ENCODE measurements around the gene OOSP3. TPM values are rescaled to one million over a fixed set of nuclear protein-coding genes. Genes with fewer than 3 reads are reported as not detected.

OOSP3 gene
- total RNA-seq, 6 donors from 2014 or later, result not detected

DNA sequence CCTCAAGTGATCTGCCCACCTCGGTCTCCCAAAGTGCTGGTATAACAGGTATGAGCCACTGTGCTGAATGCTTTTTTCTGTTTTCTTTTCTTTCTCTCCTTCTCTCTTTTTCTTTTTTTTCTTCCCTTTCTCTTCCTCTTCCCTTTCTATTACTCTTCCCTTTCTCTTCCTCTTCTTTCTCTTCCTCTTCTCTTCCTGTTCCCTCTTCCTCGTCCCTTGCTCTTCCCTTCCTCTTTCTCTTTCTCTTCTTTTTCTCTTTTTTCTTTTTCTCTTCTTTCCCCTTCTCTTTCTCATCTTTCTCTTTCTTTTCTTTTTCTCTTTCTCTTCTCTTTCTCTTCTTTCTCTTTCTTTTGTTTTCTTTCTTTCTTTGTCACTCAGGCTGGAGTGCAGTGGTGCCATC lies 60.9 kb downstream of the OOSP3 start:
- WGBS, 2 donors, result 61 to 82% methylated on average over 2 of the region's 2 CpGs
- Histone ChIP-seq H3K4me3 (no peak overlapping the region), H3K27me3 (no peaks in the 10 kb centered on the region), H3K4me1 (no peaks in the 10 kb centered on the region), H3K36me3 (no peaks in the 10 kb centered on the region), H3K27ac (no peak overlapping the region), H3K9me3 (no peaks in the 10 kb centered on the region)
- DNase-seq, result no peak
- TF ChIP-seq POLR2AphosphoS5 (IDR thresholded peaks at IDR 0.05), result no peak
- TF ChIP-seq, protein P1, sequence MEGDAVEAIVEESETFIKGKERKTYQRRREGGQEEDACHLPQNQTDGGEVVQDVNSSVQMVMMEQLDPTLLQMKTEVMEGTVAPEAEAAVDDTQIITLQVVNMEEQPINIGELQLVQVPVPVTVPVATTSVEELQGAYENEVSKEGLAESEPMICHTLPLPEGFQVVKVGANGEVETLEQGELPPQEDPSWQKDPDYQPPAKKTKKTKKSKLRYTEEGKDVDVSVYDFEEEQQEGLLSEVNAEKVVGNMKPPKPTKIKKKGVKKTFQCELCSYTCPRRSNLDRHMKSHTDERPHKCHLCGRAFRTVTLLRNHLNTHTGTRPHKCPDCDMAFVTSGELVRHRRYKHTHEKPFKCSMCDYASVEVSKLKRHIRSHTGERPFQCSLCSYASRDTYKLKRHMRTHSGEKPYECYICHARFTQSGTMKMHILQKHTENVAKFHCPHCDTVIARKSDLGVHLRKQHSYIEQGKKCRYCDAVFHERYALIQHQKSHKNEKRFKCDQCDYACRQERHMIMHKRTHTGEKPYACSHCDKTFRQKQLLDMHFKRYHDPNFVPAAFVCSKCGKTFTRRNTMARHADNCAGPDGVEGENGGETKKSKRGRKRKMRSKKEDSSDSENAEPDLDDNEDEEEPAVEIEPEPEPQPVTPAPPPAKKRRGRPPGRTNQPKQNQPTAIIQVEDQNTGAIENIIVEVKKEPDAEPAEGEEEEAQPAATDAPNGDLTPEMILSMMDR (IDR thresholded peaks at IDR 0.05), result no peak
- no peak for TF ChIP-seq EP300 (IDR thresholded peaks at IDR 0.05)
- TF ChIP-seq POLR2A (IDR thresholded peaks at IDR 0.05), result no peak
- ATAC-seq (ENCODE audit: low FRiP score in 2 of 2), result no peak

DNA sequence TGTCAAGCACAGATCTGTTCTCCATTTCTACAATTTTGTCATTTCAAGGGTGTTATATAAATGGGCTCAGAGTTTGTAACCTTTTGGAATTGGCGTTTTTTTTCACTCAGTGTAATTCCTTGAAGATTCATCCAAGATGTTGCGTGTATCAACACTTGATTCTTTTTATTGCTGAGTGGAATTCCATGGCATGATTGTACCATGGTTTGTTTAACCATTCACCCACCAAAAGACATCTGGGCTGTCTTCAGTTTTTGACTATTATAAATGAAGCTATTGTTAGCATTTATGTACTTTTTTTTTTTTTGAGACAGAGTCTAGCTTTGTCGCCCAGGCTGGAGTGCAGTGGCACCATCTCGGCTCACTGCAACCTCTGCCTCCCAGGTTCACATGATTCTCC lies 62.5 kb downstream of the OOSP3 start:
- TF ChIP-seq EP300 (IDR thresholded peaks at IDR 0.05) (no peak), POLR2A (IDR thresholded peaks at IDR 0.05) (no peak), POLR2AphosphoS5 (IDR thresholded peaks at IDR 0.05) (no peak)
- TF ChIP-seq, protein P1 (IDR thresholded peaks at IDR 0.05), result no peak
- H3K27me3 ChIP-seq, result no peaks in the 10 kb centered on the region
- H3K4me3 ChIP-seq, result no peak overlapping the region
- no peaks in the 10 kb centered on the region for H3K36me3 ChIP-seq
- WGBS, 2 donors, result 80 to 85% methylated on average over 4 of the region's 4 CpGs
- DNase-seq, result no peak
- no peaks in the 10 kb centered on the region for H3K4me1 ChIP-seq
- H3K27ac ChIP-seq, result no peak overlapping the region
- H3K9me3 ChIP-seq, result no peaks in the 10 kb centered on the region
- no peak for ATAC-seq (ENCODE audit: low FRiP score in 2 of 2)

DNA sequence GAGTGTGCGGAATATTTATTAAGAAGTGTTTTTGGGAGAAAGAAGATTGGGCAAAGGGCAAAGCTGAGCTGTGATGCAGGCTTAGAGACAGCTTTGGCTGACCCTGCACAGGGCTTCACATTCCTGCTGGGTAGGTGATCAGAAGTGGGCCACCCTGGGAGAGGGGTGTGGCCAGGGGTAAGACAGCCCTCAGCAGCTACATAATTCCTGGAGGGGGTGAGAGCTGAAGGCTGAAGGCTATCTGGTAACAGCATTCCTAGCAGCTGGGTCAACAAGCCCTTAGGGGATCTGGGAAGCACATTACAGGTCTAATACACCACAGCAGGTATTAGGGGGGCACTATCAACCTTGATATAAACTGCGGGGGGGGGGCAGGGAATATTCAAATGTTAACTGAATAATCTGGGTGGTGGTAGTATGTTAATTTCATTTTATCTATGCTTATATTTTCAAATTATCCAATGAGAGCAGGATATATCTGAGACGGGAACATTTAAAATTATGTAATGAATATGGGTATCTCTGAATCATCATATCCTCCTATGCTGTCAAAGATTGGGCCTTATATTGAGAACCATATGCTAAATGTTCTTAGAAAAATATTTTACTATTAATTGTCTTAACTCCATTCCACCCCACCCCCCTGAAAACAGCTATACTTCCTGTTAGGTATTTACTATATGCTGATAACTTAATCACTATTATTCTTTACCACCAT lies 65.6 kb downstream of the OOSP3 start:
- TF ChIP-seq EP300 (IDR thresholded peaks at IDR 0.05), result no peak
- TF ChIP-seq, protein P1 (IDR thresholded peaks at IDR 0.05), result no peak
- TF ChIP-seq POLR2AphosphoS5 (IDR thresholded peaks at IDR 0.05), result no peak
- no peak for TF ChIP-seq POLR2A (IDR thresholded peaks at IDR 0.05)
- 98% methylated on average over 3 of the region's 3 CpGs for WGBS, 2 donors
- Histone ChIP-seq H3K4me3 (no peak overlapping the region), H3K27me3 (no peaks in the 10 kb centered on the region), H3K9me3 (no peaks in the 10 kb centered on the region), H3K27ac (no peak overlapping the region), H3K36me3 (no peaks in the 10 kb centered on the region), H3K4me1 (no peaks in the 10 kb centered on the region)
- DNase-seq (no peak), ATAC-seq (ENCODE audit: low FRiP score in 2 of 2) (no peak)

DNA sequence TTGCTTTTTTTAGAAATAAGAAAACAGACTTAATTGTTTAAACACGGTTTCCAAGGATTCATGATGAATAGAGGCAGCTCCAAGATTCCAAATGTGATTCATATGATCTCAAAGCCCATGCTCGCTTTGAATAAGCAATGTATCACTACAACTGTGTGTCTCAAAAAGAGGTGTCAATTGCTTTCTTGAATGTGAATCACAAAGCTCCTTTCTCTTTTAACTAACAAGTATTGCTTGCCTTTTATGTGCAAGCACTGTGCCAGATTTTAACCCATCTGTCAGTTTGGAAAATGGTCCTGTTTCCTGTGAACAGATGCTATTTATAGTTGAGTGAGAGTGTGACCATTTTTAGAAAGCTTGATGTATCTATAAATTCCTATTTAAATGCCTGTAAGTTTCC lies 66.1 kb downstream of the OOSP3 start:
- no peaks in the 10 kb centered on the region for H3K4me1 ChIP-seq
- no peaks in the 10 kb centered on the region for H3K36me3 ChIP-seq
- DNase-seq, result no peak
- no peaks in the 10 kb centered on the region for H3K9me3 ChIP-seq
- no peaks in the 10 kb centered on the region for H3K27me3 ChIP-seq
- WGBS, 2 donors, result 55 to 62% methylated on average over 2 of the region's 2 CpGs
- no peak for ATAC-seq (ENCODE audit: low FRiP score in 2 of 2)
- no peak overlapping the region for H3K4me3 ChIP-seq
- no peak overlapping the region for H3K27ac ChIP-seq
- TF ChIP-seq EP300 (IDR thresholded peaks at IDR 0.05) (no peak), POLR2A (IDR thresholded peaks at IDR 0.05) (no peak), POLR2AphosphoS5 (IDR thresholded peaks at IDR 0.05) (no peak)
- TF ChIP-seq, protein P1 (IDR thresholded peaks at IDR 0.05), result no peak

Other genes with a start within 250 kb of the OOSP3 start
- gene PATL1, start 209.7 kb upstream of the OOSP3 start, total RNA-seq, result 10 to 100 TPM; 13.4 to 34.5 (median 23.7) TPM
- gene OR10V1, start 164.9 kb upstream of the OOSP3 start, total RNA-seq, result not detected
- 100 to 1,000 TPM in 4 of 6 donors, 10 to 100 TPM in 2; 65.0 to 145 (median 135) TPM for gene STX3, start 123.4 kb upstream of the OOSP3 start, total RNA-seq
- 10 to 100 TPM; 15.9 to 40.0 (median 35.0) TPM for gene MRPL16, start 68.0 kb upstream of the OOSP3 start, total RNA-seq
- gene CBLIF, start 33.3 kb upstream of the OOSP3 start, total RNA-seq, result not detected
- 1 to 10 TPM in 1 of 6 donors, not detected in 5; 1.1 TPM for gene TCN1, start 12.3 kb upstream of the OOSP3 start, total RNA-seq
- gene OOSP1, start 59.6 kb downstream of the OOSP3 start, total RNA-seq, result under 1 TPM in 1 of 6 donors, not detected in 5; 0.91 TPM
- gene OOSP4A, start 85.3 kb downstream of the OOSP3 start, total RNA-seq, result not detected
- not detected for gene OOSP4B, start 138.4 kb downstream of the OOSP3 start, total RNA-seq
- not detected for gene OOSP2, start 161.6 kb downstream of the OOSP3 start, total RNA-seq
- 1 to 10 TPM in 1 of 6 donors, under 1 TPM in 1, not detected in 4; 0.46 to 1.1 TPM for gene MS4A3, start 177.9 kb downstream of the OOSP3 start, total RNA-seq
- gene MS4A2, start 209.9 kb downstream of the OOSP3 start, total RNA-seq, result 10 to 100 TPM in 1 of 6 donors, 1 to 10 TPM in 5; 1.3 to 17.1 (median 4.8) TPM

Data from upper lobe of left lung (tissue), 6 donors.